Mucosa of rectum (tissue), 2 donors: ENCODE data around the gene SRCIN1.

Experiments
- H3K27ac ChIP-seq, 2 donors: one replicate each; pipeline ENCODE4 v1.7.0; 2013; ENCODE audit warnings: inconsistent platforms in 2 of 2, low read depth in 2 of 2, low read length in 2 of 2
- H3K27me3 ChIP-seq, 2 donors: one replicate each; pipeline ENCODE4 v1.7.0; 2013; ENCODE audit warnings: low read length in 2 of 2; ENCODE audit not compliant: control insufficient read depth in 2 of 2, insufficient read depth in 2 of 2
- H3K36me3 ChIP-seq, 2 donors: one replicate each; pipeline ENCODE4 v1.7.0; 2013; ENCODE audit warnings: low read length in 2 of 2; ENCODE audit not compliant: control insufficient read depth in 2 of 2, insufficient read depth in 2 of 2
- H3K4me1 ChIP-seq, 2 donors: one replicate each; pipeline ENCODE4 v1.7.0; 2013; ENCODE audit warnings: low read length in 2 of 2, mild to moderate bottlenecking in 1 of 2; ENCODE audit not compliant: control insufficient read depth in 2 of 2, insufficient read depth in 2 of 2
- H3K4me3 ChIP-seq, 2 donors: one replicate each; pipeline ENCODE4 v1.7.0; 2013; ENCODE audit warnings: low read length in 2 of 2
- H3K9ac ChIP-seq, 2 donors: one replicate each; pipeline ENCODE4 v1.7.0; 2013; ENCODE audit warnings: low read length in 2 of 2, low read depth in 1 of 2, mild to moderate bottlenecking in 1 of 2
- H3K9me3 ChIP-seq, 2 donors: one replicate each; pipeline ENCODE4 v1.7.0; 2013; ENCODE audit warnings: low read length in 2 of 2; ENCODE audit not compliant: control insufficient read depth in 2 of 2
- donor health status: healthy.
- donor health status: Normal muscosa, but diverticular disease.

The SRCIN1 gene

GRCh38 chr17:38569701-38570512 lies 35.8 kb downstream of the SRCIN1 start:
- no peaks in the 10 kb centered on the region for H3K9me3 ChIP-seq
- H3K4me1 ChIP-seq: no peaks in the 10 kb centered on the region
- H3K9ac ChIP-seq: no peak overlapping the region
- H3K4me3 ChIP-seq: no peak overlapping the region
- H3K27ac ChIP-seq: no peak overlapping the region
- no peaks in the 10 kb centered on the region for H3K36me3 ChIP-seq
- peaks cover 39 to 42% of the 10 kb centered on the region in 2 donors for H3K27me3 ChIP-seq

DNA sequence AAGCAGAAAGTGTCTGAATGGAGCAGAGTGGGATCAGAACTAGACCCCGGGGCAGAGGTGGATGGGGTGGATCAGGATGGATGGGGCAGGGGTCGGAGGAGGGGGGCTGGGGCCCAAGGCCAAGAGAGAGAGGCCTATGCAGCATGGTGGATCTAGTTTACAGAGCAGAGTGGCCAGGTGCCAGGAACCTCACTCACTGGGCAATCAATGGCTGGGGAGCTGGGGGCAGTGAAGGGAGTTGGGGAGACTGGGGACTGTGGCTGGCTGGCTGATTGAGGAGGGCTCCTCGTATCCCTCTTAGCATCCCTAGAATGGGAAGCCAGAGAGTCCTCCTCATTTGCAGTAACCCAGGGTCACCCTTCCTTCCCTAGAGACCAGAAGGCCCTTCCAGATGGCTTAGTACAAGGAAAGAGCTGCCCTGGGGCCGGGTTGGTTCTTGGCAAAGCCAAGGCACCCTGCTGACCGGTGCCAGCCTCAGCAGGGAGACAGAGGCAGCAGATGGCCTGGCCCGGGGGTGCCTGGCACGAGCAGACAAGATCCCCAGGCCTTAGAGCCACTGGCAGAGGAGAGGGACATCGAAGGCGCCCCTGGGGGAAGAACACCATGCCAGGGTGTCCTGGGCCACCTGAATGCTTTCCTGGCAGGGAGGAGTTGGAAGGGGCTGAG lies 36.8 kb downstream of the SRCIN1 start:
- Histone ChIP-seq H3K36me3 (no peaks in the 10 kb centered on the region), H3K4me1 (no peaks in the 10 kb centered on the region), H3K4me3 (no peak overlapping the region), H3K9ac (no peak overlapping the region), H3K27ac (no peak overlapping the region), H3K27me3 (peaks cover 36 to 47% of the 10 kb centered on the region in 2 donors), H3K9me3 (no peaks in the 10 kb centered on the region)

GRCh38 chr17:38568274-38568673 lies 37.5 kb downstream of the SRCIN1 start:
- Histone ChIP-seq H3K4me3 (no peak overlapping the region), H3K27me3 (peaks cover 34 to 45% of the 10 kb centered on the region in 2 donors), H3K36me3 (no peaks in the 10 kb centered on the region), H3K4me1 (no peaks in the 10 kb centered on the region), H3K9me3 (no peaks in the 10 kb centered on the region), H3K9ac (no peak overlapping the region), H3K27ac (no peak overlapping the region)

DNA sequence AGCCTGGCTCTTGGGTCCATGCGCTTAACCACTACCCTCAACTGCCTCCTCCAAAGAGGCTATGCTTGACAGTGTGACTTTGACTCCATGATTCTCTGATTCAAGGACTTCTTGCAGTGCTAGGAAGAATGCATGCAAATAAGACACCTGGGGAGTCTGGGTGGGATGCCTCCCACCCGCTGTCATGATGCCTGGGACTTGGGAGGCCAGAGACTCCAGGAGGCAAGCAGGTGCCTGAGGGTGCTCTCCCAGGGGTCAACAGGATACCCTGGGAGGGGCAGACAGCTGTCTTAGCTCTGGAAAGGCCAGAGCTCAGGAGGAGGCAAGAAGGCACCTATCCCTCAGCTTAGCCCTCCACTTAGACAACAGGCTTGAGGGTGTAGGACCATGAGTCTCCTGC lies 38.4 kb downstream of the SRCIN1 start:
- H3K9ac ChIP-seq: no peak overlapping the region
- H3K4me1 ChIP-seq: no peaks in the 10 kb centered on the region
- H3K36me3 ChIP-seq: no peaks in the 10 kb centered on the region
- H3K27me3 ChIP-seq: peaks cover 36 to 47% of the 10 kb centered on the region in 2 donors
- no peak overlapping the region for H3K4me3 ChIP-seq
- no peak overlapping the region for H3K27ac ChIP-seq
- H3K9me3 ChIP-seq: no peaks in the 10 kb centered on the region

DNA sequence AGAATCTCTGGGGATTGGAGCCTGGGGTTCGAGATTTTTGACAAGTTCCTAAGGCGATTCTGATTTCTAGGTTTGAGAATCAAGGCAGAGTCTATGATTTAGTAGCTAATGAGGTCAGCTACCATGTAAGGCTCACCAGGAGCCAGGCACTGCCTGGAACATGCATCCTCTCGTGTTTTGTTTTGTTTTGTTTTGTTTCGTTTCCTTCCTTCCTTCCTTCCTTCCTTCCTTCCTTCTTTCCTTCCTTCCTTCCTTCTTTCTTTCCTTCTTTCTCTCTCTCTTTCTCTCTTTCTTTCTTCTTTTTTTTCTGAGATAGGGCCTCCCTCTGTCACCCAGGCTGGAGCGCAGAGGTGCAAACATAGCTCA lies 39.1 kb downstream of the SRCIN1 start:
- Histone ChIP-seq H3K4me1 (no peaks in the 10 kb centered on the region), H3K4me3 (no peak overlapping the region), H3K36me3 (no peaks in the 10 kb centered on the region), H3K27me3 (peaks cover 34 to 45% of the 10 kb centered on the region in 2 donors), H3K9ac (no peak overlapping the region), H3K27ac (no peak overlapping the region), H3K9me3 (no peaks in the 10 kb centered on the region)

DNA sequence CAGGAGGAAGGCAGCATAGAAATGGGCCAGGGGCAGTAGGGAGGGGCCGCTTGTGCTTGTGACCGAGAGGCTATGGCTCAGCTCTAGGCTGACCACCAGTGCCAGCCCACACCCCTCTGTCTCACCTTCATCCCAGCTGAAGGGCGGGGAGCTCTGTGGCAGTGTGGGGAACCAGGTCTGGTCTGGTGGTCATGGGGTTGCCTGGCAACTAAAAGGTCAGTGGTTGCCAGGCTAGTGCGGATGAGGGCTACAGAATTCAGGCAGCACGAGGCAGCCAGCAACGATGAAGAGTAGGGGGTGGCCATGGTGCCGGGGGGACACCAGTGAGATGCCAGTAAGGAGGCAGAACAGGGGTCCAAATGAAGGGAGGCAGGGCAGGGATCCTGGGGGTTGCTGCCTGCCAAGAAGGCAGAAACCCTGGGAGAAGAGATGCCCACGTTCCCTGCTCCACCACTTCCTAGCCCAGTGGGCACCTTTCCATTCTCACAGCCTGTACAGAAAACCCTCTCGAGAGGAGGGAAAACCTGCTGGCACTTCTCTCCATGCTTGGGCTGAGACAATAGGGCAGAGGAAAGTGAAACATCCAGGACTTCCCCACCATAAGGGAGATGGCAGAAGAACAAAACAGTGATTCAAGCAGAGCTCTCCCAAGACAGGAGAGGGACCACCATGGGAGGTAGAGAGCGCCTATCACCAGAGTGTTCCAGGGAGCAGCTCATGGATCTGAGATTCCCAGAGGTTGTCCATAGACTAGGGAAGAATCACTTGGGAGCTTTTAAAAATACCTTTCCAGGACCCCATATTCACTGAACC lies 39.7 kb downstream of the SRCIN1 start:
- peaks cover 30 to 43% of the 10 kb centered on the region in 2 donors for H3K27me3 ChIP-seq
- no peaks in the 10 kb centered on the region for H3K9me3 ChIP-seq
- no peaks in the 10 kb centered on the region for H3K36me3 ChIP-seq
- H3K9ac ChIP-seq: no peak overlapping the region
- H3K27ac ChIP-seq: no peak overlapping the region
- H3K4me3 ChIP-seq: no peak overlapping the region
- H3K4me1 ChIP-seq: no peaks in the 10 kb centered on the region

- Histone ChIP-seq H3K27ac (no peak overlapping the region), H3K4me3 (no peak overlapping the region), H3K4me1 (peaks cover under 1% of the 10 kb centered on the region in 2 donors), H3K27me3 (peaks cover 35 to 45% of the 10 kb centered on the region in 2 donors), H3K9ac (no peak overlapping the region), H3K36me3 (no peaks in the 10 kb centered on the region), H3K9me3 (no peaks in the 10 kb centered on the region)
Measured at GRCh38 chr17:38564869-38565268, 40.9 kb downstream of the SRCIN1 start.

- Histone ChIP-seq H3K9me3 (no peaks in the 10 kb centered on the region), H3K4me1 (peaks cover 5 to 6% of the 10 kb centered on the region in 2 donors), H3K4me3 (no peak overlapping the region), H3K9ac (no peak overlapping the region), H3K36me3 (no peaks in the 10 kb centered on the region), H3K27ac (no peak overlapping the region), H3K27me3 (peaks cover 37 to 45% of the 10 kb centered on the region in 2 donors)
Measured at GRCh38 chr17:38564254-38564837, 41.4 kb downstream of the SRCIN1 start.

GRCh38 chr17:38563362-38564253 lies 42.1 kb downstream of the SRCIN1 start:
- peaks cover 37 to 47% of the 10 kb centered on the region in 2 donors for H3K27me3 ChIP-seq
- peaks cover 11 to 12% of the 10 kb centered on the region in 2 donors for H3K4me1 ChIP-seq

More at GRCh38 chr17:38563362-38564253, 42.1 kb downstream of the SRCIN1 start:
- Histone ChIP-seq H3K9ac (no peak overlapping the region), H3K27ac (no peak overlapping the region), H3K4me3 (no peak overlapping the region), H3K36me3 (no peaks in the 10 kb centered on the region), H3K9me3 (no peaks in the 10 kb centered on the region)
